GM19372 (cell line): Measurements from ENCODE around the gene ADD1.
"Not testable (repeated sequence)": the region's sequence is repeated elsewhere in the genome, so short reads cannot be mapped to it uniquely, and the experiment has no call there.

Experiments used
- ATAC-seq: cut with Tn5 transposase; IDR thresholded peaks from one replicate; pipeline ENCODE4 v1.9.1; 2021; ENCODE audit warnings: mild to moderate bottlenecking, low read depth, moderate library complexity; ENCODE audit not compliant: unreplicated experiment

The ADD1 gene

GRCh38 chr4:2931512-2932301 is 88.1 kb downstream of the ADD1 start:
- no peak for ATAC-seq

- no peak for ATAC-seq
These were observed 88.8 kb downstream of the ADD1 start for GRCh38 chr4:2932321-2932950.

- ATAC-seq: no peak
These were observed 89.4 kb downstream of the ADD1 start for GRCh38 chr4:2932951-2933565.

GRCh38 chr4:2933566-2934076 is 90.0 kb downstream of the ADD1 start:
- no peak for ATAC-seq

GRCh38 chr4:2934077-2934812 is 90.6 kb downstream of the ADD1 start:
- ATAC-seq: no peak

GRCh38 chr4:2934813-2935761 is 91.4 kb downstream of the ADD1 start:
- peak; percentile 68 for ATAC-seq

- ATAC-seq: no peak
These were observed 92.4 kb downstream of the ADD1 start for GRCh38 chr4:2935762-2936743.

- no peak for ATAC-seq
These were observed 93.1 kb downstream of the ADD1 start for GRCh38 chr4:2936773-2937145.

GRCh38 chr4:2937146-2937857 is 93.7 kb downstream of the ADD1 start:
- ATAC-seq: no peak

GRCh38 chr4:2937986-2938385 is 94.3 kb downstream of the ADD1 start:
- ATAC-seq: no peak

GRCh38 chr4:2938411-2938810 is 94.8 kb downstream of the ADD1 start:
- not testable (repeated sequence) for ATAC-seq

- no peak for ATAC-seq
These were observed 95.3 kb downstream of the ADD1 start for GRCh38 chr4:2938906-2939305.

- no peak for ATAC-seq
These were observed 96.0 kb downstream of the ADD1 start for GRCh38 chr4:2939383-2940243.

GRCh38 chr4:2940267-2941137 is 96.9 kb downstream of the ADD1 start:
- ATAC-seq: no peak

GRCh38 chr4:2941138-2942036 is 97.7 kb downstream of the ADD1 start:
- no peak for ATAC-seq
